CD4-positive, alpha-beta T cell treated with Interleukin-6 at 100 ng/mL for 8 hours (primary cell): ENCODE results near the gene KL.

Source experiments
- DNase-seq: peaks from one replicate; pipeline ENCODE4 v3.0.0-alpha.2; 2020; ENCODE audit warnings: mixed read lengths, low spot score

The KL gene

DNA sequence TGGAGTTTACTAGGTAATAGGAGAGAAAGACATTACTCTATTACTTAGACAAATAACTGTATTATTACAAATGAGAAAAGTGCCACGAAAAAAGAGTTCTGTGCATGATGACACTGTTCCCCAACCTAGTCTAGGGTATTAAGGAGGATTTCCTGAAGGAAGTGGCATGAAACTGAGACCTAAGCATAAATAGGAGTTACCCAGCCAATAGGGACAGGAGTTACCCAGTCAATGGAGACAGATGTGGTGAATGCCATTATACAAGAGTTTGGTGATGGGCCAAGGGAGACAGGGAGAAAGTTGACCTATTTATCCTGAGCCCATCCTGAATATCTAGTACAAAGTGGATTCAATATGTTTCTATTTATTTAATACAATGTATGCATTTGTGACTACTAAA is 65.4 kb downstream of the KL start:
- DNase-seq, result no peak

DNA sequence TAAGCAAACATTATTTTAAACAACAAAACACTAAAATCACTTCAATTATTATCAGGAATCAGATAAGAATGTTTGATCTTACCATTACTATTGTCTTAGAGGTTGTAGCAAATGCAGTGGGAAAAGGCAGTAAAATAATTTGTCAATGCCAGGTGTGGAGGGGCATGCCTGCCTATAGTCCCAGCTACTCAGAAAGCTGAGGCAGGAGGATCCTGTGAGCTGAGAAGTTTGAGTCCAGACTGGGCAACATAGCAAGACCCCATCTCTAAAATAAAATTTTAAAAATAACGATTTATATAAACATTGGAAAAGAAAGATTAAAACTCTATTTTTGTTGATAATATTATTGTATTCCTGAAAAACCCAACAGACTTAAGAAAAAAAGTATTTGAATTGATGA is 66.8 kb downstream of the KL start:
- no peak for DNase-seq

DNA sequence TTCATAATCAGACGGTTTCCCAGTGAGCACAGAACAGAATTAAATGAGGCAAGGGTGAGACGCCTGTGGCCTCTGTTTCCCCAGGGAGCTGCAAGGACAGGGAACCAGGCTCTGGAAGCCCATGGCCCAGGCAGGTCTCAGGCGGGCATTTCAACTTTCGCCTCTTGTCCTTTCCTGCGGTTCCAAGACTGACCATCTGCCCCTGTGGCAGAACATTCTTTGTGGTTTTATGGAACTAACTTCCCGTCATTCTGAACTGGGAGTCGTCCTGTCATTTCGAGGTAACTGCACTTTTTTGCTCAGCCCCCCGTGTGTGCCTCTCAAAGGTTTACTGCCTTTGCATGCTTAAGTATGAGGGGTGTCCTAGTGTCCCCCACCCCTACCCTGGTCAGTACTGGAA is 70.9 kb downstream of the KL start:
- DNase-seq, result no peak

DNA sequence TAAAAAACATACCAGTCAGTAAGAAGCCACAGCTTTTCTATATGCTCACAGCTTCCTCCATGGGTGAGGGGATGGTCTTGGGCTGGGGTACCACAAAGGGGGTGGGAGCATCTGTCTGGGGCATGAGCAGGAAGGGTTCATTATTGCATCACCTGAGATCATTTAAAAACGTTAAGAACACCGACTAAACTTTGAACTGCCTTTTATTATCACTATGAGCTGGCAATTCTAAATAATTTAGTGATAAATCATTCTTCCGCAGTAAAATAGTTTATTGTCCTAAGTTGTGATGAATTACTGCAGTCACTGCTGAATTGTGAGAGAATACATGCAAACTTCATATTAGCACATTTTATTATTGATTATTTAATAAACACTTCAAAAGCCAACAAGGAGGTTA is 71.6 kb downstream of the KL start:
- no peak for DNase-seq

DNA sequence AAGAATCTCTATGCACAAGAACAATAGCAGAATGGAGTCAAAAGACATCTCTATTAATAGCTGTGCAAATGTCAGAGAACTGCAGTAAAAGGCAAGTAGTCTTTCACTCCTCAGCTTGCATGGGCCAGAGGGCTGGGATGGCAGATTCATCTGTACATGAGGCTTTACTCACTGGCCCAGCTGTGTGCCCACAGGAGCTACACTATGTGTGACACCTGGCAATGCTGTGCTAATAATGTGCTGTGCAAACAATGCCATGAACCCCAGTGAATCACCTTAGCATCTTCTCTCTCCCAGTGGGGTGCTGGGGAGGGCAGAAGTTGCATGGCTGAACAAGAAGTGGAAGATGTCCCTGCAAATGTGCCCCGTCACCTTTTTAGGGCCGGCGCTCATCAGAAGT is 73.1 kb downstream of the KL start:
- no peak for DNase-seq

DNA sequence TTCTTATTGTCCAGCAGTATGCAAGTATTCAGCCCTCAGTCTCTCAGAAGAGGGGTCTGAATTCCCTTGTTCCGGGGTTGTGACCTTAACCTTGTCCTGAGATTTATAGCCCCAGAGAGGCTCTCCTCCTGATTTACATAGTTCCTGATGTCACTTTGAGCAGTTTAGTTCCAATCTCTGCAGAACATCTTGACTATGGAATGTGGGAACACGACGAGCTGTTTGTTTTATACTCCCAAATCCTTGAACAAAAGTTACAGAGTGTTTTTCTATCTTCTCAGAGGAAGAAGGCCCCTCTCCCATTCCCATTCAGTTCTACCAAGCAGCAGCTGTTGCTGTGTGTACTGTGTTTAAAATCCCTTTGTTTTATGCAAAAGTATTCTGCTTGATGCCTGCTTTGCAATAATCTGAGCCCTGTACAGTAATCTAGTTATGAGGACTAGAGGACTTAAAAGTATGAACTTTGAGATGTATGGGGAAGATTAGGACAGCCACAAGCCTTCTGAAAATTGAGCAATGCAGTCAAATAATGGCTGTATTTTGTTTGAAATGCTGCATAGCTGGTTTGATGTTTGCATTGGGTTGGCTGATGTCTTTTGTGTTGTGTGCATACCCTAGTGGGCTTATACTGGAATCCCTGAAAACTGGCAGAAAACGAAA is 74.7 kb downstream of the KL start:
- no peak for DNase-seq

- DNase-seq, result no peak
Observed at GRCh38 chr13:33091415-33091774, 75.2 kb downstream of the KL start.

- no peak for DNase-seq
Observed at GRCh38 chr13:33092073-33092987, 76.1 kb downstream of the KL start.

- no peak for DNase-seq
Observed at GRCh38 chr13:33096886-33097605, 80.8 kb downstream of the KL start.

DNA sequence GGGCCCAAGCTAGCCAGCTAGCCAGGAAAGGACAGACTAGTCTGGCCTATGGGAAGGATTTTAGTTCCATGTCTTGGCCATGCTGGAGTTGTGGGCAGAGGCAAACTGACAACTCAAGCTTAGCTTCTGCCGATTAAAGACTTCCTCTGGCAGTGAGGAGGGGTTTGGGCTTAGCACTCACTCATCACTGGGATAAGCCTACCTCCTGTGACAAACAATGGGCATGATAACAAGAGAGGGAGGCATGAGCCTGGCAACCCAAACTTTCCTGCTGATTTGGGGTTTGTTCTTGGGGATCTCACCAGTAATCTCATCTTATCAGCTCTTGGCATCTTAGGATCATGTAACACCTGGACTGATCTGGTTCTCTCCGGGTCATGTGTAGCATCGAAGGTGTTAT is 83.6 kb downstream of the KL start:
- DNase-seq, result no peak

GRCh38 chr13:33100886-33101285 is 84.7 kb downstream of the KL start:
- no peak for DNase-seq

DNA sequence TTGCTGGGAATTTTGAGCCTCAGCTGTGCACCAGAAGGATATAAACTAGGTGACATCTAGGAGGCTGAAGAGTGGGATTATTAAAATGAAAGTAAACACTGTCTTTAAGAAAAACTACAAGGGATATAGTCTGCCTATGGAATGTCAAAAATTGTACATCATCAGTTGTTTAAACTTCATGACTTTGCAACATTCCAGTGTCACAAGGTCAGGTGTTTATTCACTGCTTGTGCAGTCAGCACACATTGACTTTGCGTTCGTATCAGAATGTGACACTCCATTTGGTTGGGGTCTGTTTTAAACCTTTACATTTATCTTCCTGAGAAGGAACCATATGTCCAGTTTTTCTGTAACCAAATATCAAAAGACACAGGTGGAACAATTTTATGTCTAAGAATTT is 85.6 kb downstream of the KL start:
- DNase-seq, result no peak

GRCh38 chr13:33103457-33103856 is 87.2 kb downstream of the KL start:
- no peak for DNase-seq

DNA sequence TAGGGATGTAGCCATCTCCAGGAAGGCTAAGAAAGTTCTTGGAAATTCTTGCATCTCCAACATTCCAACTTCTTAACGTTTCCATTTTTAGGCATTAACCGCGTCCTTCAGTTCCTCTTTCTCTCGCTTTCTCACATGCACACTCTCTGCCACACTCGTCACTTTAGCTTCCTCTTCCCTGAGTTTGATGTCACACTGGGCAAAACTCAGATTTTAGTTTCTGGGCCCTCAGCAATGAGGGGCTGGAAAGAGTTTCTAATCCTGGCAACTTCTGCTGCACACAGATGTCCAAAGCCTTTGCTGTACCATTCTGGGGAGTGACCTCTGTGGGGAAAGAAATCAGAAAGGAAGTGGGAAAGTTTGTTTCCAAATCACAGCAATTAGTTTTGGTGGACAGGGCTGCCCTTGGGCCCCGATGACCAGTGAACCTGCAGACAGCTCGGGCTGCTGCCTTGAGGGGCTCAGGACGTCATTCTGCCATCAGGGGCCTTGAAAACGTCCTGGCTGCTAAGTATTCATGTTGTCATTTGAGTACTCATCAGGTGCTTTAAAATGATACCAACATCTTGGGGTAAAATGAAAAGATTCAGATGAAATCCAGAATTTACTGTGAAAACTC is 89.3 kb downstream of the KL start:
- DNase-seq, result no peak

DNA sequence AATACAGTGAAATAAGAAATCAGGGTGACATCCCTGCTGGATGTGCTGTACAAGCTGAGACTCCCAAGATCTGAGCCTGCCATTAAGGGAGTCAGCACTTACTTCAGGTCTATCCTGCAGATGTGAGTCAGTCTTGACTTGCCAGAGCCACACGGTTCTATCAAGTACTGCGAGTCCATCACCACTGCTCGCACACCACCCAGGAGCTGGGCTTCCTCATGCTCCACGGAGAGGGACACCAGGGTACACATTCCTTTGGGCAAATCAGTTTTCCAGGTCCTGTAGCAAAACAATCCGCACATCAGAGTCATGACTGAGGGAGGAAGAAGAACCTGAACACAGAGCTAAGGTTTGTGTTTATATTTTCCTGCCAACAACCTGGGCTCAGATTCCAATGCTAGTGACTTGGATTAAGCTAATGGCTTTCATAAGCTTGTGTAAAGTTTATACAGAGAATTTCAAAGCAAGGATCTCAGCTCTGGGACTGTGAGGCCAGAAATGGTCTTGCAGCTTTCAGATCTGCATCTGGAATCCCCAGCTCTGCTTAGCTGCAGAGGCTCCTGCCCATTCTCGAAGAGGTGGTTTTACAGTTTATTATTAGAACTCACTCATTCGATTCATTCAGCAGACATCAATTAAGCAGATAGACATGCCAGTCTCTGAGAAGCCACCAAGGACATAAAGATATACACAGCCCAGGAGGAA is 90.6 kb downstream of the KL start:
- DNase-seq, result no peak

DNA sequence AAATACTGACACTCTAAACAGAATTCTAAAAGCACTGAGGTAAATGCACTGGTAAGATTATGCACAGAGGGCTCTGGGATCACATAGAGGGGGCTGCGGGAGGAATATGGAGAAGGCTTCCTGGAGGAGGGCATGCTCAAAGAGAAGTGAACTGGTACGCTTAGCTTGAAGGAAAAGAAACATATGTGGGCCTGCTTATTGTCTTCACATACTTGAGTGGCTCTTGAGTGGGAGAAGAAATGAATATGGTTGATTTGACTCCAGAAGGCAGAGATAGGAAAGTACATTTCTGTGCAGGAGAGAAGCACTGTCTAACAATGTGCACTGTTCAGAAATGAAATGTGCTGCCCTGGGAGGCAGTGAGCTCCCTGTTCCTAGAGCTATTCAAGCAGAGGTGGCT is 91.1 kb downstream of the KL start:
- DNase-seq, result no peak

- DNase-seq, result no peak
Observed at GRCh38 chr13:33108620-33109019, 92.4 kb downstream of the KL start.

DNA sequence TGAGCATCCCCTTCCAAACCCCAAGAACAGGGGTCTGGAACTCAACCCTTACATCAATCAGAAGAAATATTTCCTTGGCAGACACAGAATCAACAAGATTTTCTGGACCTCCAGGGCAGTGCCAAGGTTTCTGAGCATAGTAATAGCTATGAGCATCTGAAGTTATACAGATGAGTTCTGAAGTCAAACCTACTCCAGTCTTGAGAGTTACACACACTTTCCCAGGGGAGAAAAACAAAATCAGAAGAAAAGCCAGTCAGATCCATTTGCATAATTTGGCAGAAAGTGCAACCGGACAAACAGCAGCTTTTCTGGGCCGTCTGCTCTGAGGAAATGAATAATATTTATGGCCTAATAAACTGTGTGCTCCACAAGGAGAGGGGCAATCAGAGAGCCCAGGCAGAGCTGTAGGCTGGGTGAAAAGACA is 93.1 kb downstream of the KL start:
- no peak for DNase-seq

GRCh38 chr13:33109801-33110200 is 93.6 kb downstream of the KL start:
- DNase-seq, result no peak

GRCh38 chr13:33110386-33110712 is 94.1 kb downstream of the KL start:
- DNase-seq, result no peak

DNA sequence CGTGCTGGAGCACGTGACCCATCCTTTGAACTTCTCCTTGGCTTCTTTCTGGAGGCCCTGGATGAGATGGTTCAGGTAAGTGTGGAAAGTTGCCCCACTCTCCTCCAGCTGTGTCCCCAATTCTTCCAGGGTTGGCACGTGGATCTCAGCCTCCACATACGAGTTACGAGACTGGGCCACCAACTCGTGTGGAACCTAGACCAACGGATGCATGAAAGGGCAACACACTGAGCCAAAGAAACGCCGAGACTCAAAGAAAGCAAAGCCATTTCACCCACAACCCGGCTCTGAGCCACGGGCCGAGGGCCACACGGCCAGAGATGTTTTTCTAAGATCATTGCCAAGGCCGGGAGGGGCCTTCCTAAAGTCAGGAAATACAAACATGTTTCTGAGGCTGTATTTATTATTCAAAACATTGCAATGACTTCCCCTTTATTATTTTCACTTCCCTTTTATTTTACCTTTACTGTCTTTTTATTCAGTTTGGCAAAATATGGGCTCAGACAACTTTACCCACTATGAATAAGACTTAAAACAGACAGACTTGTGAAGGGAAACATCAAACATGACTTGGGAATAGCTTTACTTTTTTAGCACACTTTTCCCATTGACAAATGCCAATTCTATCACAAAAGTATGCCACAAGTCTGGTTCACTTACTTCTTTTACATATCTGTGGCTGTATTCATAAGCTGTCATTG is 94.6 kb downstream of the KL start:
- no peak for DNase-seq
